Stimulated activated CD8-positive, alpha-beta memory T cell treated with anti-CD3 and anti-CD28 coated beads, Interleukin-15, amount 100 ng/mL, for 1 hour (primary cell): ENCODE results near the gene HAO1.
"Not testable (repeated sequence)": the region's sequence is repeated elsewhere in the genome, so short reads cannot be mapped to it uniquely, and the experiment has no call there.

ENCODE experiments used
- DNase-seq: peaks from one replicate; pipeline ENCODE4 v3.0.0-alpha.2; 2020; ENCODE audit warnings: low read depth

The HAO1 gene

DNA sequence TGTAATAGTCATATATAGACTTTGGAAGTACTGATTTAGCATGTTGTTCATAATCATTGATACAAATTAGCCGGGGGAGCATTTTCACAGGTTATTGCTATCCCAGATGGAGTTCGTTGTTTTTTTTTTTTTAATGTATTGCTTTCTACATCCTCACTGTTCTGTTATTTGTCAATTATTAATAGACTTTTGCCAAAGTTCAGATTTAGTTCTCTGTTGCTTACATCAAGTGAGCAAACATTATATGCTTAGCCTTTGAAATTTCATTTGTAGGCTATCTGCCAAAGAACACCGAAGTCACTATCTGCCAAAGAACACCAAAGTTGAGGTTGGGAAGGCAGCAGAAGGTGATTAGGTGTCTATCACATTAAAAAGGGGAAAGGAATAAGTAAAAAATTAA, at the start of gene HAO1:
Gene HAO1 (minus strand): TSS at position 118 of the 400 bp plus-strand sequence. CDS start 36 bp downstream, at position 82.
- no peak for DNase-seq

GRCh38 chr20:7989379-7989778, 49.1 kb upstream of the HAO1 start:
- no peak for DNase-seq

GRCh38 chr20:7985916-7986315, 45.7 kb upstream of the HAO1 start:
- DNase-seq, result no peak

DNA sequence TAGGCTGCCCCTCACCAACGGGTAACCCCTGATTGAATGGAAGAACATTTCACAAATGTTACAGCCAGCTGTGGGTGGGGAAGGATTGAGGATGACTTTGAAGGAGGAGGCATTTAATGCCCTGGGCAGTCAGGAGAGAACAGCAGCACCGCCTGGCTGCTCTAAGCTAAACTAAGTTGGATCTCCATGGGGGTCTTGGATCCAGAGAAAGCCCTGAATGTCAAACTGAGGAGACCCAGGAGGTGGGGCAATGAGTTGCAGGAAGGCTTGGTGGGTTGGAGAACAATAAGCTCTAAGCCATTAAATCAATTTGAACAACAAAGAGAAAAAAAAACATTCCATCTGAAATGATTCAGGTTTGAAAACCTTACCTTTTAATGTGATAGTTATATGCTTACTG, 43.9 kb upstream of the HAO1 start:
- DNase-seq, result no peak

DNA sequence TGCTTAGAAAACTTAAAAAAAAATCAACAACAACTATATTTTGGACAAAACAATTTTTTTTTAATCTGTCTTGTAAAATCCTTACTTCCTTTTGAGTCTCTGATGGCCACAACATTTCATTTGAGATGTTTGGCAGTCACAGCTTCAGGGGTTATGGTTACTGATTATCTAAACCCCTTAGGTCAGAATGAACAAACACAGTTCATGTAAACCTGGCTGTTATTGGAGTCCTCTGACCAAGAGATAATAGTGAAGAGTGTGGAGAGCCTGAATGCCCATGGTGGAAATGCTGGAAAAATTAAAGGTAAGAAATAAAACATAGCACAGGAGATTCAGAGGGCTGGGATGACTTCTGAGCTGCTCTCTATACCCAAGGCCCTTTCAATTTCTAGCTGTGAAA, 41.1 kb upstream of the HAO1 start:
- DNase-seq, result no peak

DNA sequence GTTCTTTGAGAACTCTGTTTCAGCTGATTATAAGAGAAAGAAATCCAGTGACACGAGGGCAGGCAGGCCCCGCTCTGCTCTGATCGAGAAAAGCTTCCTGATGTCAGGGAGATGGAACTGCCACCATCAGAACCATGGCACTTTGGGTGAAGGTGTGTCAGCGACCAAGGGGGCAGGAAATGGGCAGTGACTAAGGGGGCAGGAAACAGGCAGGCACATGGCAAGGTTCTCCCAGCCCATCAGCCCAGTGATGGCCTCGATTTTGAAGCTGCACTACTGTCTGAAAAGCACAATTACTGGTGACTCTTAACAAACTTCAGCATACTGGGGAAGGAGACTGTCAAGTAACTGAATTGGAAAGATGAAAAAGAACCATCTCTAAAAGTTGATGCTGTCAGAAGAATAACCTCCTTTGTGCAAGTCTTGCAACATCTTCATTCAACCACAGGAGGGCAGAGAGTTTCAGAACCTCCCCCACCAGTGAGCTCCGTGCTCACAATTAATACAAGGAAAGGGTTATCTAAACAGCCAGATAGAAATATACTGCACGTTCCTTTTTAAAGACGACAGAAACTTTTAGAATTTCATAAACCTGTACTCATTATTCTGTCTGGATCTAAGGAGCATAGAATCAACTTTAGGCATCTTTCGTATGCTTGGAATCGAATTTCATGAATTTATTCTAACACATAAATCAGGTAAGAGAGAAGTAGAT, 40.2 kb upstream of the HAO1 start:
- no peak for DNase-seq

- DNase-seq, result no peak
These were observed 37.5 kb upstream of the HAO1 start for GRCh38 chr20:7977709-7978108.

- DNase-seq, result no peak
These were observed 35.7 kb upstream of the HAO1 start for GRCh38 chr20:7975851-7976414.

GRCh38 chr20:7974785-7975435, 34.7 kb upstream of the HAO1 start:
- DNase-seq, result no peak

- DNase-seq, result no peak
These were observed 31.4 kb upstream of the HAO1 start for GRCh38 chr20:7971536-7972280.

DNA sequence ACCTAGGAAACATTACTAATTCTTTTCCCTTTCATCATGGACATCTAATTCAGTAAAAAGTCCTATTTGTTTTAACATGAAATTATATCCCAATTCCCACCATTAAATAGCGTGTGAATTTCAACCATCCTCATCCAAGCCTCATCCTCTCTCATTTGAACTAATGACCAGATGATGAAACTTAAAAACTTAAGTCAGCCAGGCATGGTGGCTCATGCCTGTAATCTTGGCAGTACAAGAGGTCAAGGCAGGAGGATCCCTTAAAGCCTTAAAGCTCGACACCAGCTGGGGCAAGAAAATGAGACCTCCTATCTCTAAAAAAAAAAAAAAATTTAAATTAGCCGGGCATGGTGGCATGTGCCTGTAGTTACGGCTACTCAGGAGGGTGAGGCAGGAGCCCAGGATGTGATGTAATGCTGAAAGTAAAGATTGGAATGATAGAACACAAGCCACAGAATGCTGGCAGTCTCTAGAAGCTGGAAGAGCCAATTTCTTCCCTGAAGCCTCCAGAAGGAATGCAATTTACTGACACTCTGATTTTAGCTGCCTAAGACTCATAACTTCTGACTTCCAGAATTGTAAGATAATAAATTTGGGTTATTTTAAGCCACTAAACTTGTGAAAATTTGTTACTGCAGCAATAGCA, 27.1 kb upstream of the HAO1 start:
- DNase-seq, result no peak

DNA sequence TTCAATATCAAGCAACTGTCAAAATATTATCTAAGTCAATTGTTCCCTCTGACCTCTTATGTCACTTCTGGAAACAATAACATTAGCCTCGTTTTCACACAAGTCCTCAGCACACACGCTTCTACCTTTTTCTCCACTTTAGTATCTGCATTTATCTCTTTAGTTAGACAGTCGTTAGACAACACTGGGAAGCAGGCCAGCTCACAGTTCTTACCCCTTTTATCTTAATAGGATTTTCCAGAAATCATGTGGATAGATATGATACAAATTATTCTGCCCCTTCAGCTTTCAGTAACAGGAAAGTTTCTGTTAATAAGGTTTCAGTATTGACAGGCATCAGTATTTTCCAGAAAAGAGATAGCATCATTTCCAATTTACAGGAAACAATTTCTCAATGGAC, 25.9 kb upstream of the HAO1 start:
- no peak for DNase-seq

- DNase-seq, result no peak
These were observed 19.2 kb upstream of the HAO1 start for GRCh38 chr20:7959484-7959883.

- DNase-seq, result not testable (repeated sequence)
These were observed 16.3 kb upstream of the HAO1 start for GRCh38 chr20:7956561-7956960.

GRCh38 chr20:7950387-7950786, 10.1 kb upstream of the HAO1 start:
- no peak for DNase-seq

DNA sequence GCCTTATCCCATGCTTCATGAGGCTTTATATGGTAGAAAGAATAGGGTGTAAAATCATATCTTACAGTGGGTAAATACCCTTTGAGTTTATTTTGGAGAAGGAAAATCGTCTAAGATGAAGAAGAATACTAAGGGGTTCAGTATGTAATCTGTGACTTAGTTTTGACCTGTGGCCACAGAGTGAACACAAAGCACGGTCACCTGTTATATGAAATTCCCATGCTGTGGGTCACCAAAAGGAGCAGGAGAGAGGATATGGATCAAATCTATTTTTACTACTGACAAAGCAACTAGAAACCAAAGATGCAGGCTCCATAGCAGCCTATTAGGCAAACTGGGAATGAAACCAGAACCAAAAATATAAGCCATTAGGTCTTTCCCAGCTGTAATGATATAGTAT, 3.6 kb upstream of the HAO1 start:
- DNase-seq, result no peak

DNA sequence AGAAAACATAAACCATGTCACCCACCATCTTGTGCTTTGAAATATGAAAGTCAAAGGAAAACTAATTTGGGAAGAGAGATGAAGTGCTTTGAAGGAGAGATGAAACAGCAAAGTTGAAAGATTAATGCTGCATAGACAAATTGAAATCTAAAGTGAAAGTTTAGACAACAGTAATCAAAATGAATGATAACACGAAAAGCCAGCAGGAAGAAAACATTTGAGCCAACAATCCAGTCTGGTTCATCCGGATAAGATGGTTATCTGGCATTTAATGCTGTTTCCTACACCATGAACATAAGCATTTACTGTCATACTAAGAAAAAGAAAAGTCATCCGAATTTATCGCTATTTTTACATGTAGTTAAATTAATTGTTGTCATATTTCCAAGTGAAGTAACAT, 595 bp downstream of the HAO1 start:
- no peak for DNase-seq

DNA sequence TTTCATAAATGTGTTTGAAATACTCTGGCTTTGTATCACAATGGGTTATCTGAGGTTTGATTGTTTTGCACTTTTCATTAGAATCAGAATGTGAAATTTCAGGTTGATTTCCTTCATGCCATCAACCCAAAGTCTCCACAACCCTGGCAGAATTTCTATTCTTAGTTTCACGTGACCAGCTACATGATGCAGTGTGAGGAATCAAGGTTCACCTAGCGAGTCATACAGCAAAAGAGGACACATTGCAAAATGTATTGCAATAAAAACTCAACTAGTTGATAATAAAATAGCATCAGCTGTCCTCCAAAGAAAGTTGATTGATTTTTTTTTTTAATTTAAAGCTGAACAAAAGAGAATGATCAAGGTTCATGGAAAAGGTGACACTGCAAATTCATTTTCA, 2.2 kb downstream of the HAO1 start:
- DNase-seq, result no peak

GRCh38 chr20:7937328-7937727, 2.9 kb downstream of the HAO1 start:
- no peak for DNase-seq

DNA sequence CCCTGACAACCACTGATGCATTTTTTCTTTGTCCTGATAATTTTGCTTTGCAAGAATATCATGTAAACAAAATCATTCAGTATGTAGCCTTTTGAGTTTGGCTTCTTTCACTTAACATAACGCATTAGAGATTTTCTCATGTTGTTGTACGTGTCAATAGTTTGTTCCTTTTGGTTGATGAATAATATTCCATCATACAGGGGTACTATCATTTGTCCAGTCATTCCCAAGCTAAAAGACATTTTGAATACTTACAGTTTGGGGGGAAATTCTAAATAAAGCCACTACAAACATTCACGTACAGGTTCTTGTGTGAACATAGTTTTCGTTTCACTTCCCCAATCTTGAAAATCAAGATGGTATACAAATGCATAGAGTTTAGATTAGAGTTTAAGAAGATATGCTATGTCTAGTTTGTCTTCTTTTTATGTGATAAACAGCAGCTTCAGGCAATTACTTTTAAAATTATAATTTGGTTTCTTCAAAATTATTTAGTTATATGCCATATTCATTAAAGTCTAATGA, 5.2 kb downstream of the HAO1 start:
- DNase-seq, result no peak

DNA sequence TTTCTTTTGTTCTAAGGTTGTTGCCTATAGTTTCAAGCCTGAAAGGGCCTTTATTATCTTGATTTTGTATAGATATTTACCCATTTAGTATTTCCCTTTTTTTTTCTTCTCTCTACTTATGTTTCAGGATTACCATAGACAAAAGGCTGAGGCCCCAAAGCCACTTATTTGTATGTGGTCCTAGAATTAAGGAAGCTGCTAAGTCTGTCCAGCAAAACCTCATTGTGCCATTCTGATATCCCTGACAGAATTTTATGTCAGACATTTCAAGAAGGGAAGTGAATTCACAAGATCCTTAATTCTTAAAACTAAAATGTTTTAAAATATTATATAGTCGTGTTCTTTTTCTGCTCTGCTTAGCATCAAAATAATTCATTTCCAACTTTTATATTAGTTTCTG, 6.9 kb downstream of the HAO1 start:
- no peak for DNase-seq

GRCh38 chr20:7930343-7930742, 9.9 kb downstream of the HAO1 start:
- DNase-seq, result no peak
